Neural crest cell (in vitro differentiated cells): ENCODE measurements around the gene PHF19. TPM values are rescaled to one million over a fixed set of nuclear protein-coding genes. Genes with fewer than 3 reads are reported as not detected.
A peak's percentile ranks its signal among the peaks of the same experiment; 100 is the strongest.

ENCODE experiments used
- DNase-seq: peaks from one replicate; pipeline ENCODE4 v3.0.0; 2021; ENCODE audit warnings: low read depth, mixed read lengths, low spot score
- H3K27ac Mint-ChIP-seq: one replicate; pipeline ENCODE4 v1.8.0; 2021; ENCODE audit warnings: mild to moderate bottlenecking, mixed read lengths; ENCODE audit not compliant: unreplicated experiment
- H3K27me3 Mint-ChIP-seq: 2 replicates; pipeline ENCODE4 v1.8.0; 2021; ENCODE audit warnings: low read depth, mild to moderate bottlenecking, mixed read lengths
- H3K36me3 Mint-ChIP-seq: 2 replicates; pipeline ENCODE4 v1.8.0; 2021; ENCODE audit warnings: low read depth, mild to moderate bottlenecking, mixed read lengths
- H3K4me1 Mint-ChIP-seq: 2 replicates; pipeline ENCODE4 v1.8.0; 2021; ENCODE audit warnings: mixed read lengths
- H3K4me3 Mint-ChIP-seq: one replicate; pipeline ENCODE4 v1.8.0; 2021; ENCODE audit warnings: mild to moderate bottlenecking, mixed read lengths
- H3K9me3 Mint-ChIP-seq: 2 replicates; pipeline ENCODE4 v1.8.0; 2021; ENCODE audit warnings: mixed read lengths
- CTCF ChIP-seq: fragments of 200-600 bp; sonication (generic); conservative IDR thresholded peaks from 2 replicates; pipeline ENCODE4 v1.5.0; 2021; ENCODE audit warnings: antibody characterized with exemption, mild to moderate bottlenecking
- total RNA-seq: library from RNA; stranded (reverse); gene quantifications from 2 replicates; pipeline ENCODE4 v1.2.1, GENCODE V29; 2021

Gene PHF19
- total RNA-seq, 1 donor from 2014 or later = 110 TPM

DNA sequence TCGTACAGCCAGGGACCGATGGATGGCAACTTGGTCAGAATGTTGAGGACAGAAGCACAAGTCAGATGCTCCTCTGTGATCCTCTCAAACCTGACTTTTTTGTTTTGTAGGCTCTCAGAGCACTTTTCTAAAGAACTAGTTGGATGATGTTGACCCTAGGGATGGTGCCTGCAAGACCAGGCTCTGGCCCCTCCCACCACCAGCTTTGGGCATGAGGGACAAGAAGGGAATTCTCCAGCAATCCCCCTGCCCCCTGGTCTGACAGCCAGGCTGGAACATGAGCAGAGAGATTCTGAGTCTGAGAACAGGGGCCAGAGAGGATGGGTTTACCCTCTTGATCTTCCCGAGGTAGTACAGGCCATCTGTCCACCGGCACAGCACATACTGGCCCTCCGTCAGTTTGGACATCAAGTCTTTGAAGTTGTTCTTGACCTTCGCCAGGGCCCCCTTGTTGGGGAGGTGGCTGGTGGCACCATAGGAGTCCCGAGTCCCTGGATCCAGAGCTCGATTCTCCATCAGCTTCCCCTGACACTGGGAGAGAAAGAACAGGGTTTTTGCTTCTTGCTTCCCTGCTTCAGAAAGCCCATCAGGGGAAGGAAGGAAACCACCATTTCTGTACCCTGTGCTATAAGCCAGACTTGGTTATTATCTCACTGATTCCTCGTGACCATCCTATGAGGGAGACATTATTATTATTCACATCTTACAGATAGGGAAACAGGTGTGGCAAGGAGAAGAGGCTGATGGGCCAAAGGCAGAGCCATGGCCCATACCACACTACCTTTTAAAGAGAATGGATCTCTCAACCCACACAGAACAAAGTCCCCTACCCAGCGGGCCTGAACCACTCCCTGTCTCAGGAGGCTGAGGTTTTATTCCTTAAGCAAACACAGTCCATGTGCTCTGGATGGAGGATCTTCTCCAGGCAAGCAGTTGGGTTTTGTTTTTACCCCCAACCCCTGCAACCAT, 2.5 kb downstream of the PHF19 start:
- H3K9me3 Mint-ChIP-seq = no peaks in the 10 kb centered on the region
- no peak for DNase-seq
- peaks cover 12% of the 10 kb centered on the region for H3K36me3 Mint-ChIP-seq
- H3K4me1 Mint-ChIP-seq = peaks cover 49% of the 10 kb centered on the region
- TF ChIP-seq CTCF = no peak
- no peak overlapping the region for H3K27ac Mint-ChIP-seq
- H3K4me3 Mint-ChIP-seq = peak overlapping the region; percentile 90
- H3K27me3 Mint-ChIP-seq = peaks cover 2% of the 10 kb centered on the region

GRCh38 chr9:120873512-120873911, 3.5 kb downstream of the PHF19 start:
- Mint-ChIP-seq H3K27me3 (no peaks in the 10 kb centered on the region), H3K4me3 (peak overlapping the region; percentile 90), H3K27ac (no peak overlapping the region), H3K4me1 (peaks cover 53% of the 10 kb centered on the region), H3K9me3 (no peaks in the 10 kb centered on the region), H3K36me3 (peaks cover 12% of the 10 kb centered on the region)
- no peak for DNase-seq
- no peak for TF ChIP-seq CTCF

DNA sequence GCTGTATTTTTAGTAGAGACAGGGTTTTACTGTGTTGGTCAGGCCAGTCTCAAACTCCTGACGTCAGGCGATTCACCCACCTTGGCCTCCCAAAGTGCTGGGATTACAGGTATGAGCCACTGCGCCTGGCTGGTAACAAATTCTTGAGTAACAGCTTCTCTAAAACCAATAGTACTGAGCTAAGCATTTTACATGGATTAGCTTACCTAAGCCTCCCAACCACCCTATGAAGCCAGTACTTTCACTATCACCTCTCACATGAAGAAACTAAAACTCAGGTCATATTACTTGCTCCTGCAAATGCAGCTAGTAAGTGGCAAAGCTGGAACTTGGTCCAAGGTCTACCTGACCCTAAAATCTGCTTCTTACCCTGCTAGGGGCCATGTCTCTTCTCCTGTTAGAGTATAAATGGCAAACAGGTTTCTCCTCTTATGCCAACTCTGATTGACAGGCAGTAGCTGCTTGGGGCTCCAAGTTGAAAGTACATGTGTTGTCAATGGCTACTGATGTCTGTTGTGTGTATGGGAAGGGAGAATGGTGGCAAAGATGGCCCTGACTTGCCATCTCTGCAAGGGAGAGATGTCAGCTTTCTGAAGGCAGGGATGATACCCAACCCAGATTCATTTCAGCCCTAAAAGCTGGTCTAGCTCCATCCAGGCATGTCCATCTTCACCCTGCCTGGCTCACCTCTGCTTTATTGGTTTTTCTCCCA, 4.0 kb downstream of the PHF19 start:
- H3K9me3 Mint-ChIP-seq = no peaks in the 10 kb centered on the region
- DNase-seq = no peak
- peaks cover 52% of the 10 kb centered on the region for H3K4me1 Mint-ChIP-seq
- H3K36me3 Mint-ChIP-seq = peaks cover 16% of the 10 kb centered on the region
- no peaks in the 10 kb centered on the region for H3K27me3 Mint-ChIP-seq
- no peak for TF ChIP-seq CTCF
- H3K4me3 Mint-ChIP-seq = peak overlapping the region; percentile 90
- no peak overlapping the region for H3K27ac Mint-ChIP-seq

GRCh38 chr9:120870206-120870605, 6.8 kb downstream of the PHF19 start:
- peak overlapping the region; percentile 49 for H3K4me3 Mint-ChIP-seq
- TF ChIP-seq CTCF = no peak
- no peaks in the 10 kb centered on the region for H3K27me3 Mint-ChIP-seq
- peaks cover 16% of the 10 kb centered on the region for H3K36me3 Mint-ChIP-seq
- H3K27ac Mint-ChIP-seq = no peak overlapping the region
- H3K9me3 Mint-ChIP-seq = no peaks in the 10 kb centered on the region
- DNase-seq = no peak
- H3K4me1 Mint-ChIP-seq = peaks cover 38% of the 10 kb centered on the region

DNA sequence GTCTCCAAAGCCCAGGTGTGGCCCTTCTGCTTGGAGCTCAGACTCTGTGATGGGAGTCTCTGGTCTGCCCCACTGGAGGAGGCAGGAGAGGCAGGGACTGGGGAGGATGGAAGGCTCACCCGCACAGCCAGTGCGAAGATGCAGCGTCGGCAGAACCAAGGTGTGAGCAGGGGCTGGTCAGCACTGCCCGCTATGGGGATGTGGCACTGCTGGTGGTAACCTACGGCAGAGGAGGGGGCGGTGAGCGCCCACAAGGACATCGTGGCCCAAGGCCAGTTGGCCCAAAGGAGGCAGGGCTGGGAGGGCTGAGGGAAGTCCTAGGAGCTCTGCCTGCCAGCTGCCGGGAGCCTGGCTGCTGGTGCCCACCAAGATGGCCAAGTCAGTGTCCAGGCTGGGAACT, 7.3 kb downstream of the PHF19 start:
- Mint-ChIP-seq H3K36me3 (peaks cover 15% of the 10 kb centered on the region), H3K27me3 (no peaks in the 10 kb centered on the region), H3K4me1 (peaks cover 33% of the 10 kb centered on the region), H3K27ac (no peak overlapping the region), H3K9me3 (no peaks in the 10 kb centered on the region), H3K4me3 (peak overlapping the region; percentile 89)
- no peak for TF ChIP-seq CTCF
- DNase-seq = no peak
